ENCODE results near the gene OBSCN. TPM values are rescaled to one million over a fixed set of nuclear protein-coding genes. Genes with fewer than 3 reads are reported as not detected.

Gene OBSCN
- total and polyA plus RNA-seq, 2 of the 13 experiments (the other 11 are each of a cell fraction or from before 2014, with no cell fraction given): 0.20 TPM

DNA sequence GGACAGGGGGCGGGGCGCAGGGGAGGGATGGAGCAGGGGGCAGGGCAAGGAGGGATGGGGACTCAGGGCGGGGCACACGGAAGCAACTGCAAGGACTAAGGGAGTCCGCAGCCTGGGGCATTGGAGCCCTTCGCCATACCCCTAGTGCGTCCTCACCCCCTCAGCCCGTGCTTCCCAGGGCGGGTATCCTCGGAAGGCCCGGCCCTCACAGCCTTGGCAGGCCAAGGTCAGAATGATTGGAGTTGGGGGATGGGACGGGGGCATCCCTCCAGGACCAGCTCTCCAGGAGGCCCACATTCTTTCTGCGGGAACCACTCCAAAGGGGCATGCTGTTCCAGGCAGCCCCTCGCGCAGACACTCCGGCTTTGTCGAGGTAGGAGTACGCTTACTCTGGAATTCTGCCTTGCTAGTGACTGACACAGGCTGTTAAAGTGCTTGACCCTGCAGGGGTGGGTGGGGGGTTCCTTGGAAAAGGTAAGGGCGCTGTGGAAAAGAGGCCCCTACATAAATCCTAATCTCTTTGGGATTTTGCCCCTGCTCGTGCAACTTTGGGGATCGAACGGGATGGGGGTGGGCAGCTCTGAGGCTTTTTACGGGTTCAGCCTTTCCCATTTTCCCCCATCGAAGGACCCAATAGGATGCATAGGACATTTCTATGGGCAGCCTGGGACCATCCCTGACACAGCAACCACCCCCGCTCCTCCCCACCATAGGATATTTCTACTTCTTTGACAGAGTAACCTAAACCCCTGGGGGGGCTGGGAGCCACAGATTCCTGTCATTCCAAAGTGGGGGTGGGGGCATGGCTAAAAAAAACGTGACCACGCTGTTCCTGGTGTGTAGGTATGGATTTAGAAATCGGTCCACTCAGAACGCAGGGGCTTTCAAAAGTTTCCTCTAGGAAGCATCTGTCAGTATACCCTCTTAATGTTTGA, 199.5 kb downstream of the OBSCN start (continued):
- TF ChIP-seq ZFX (CRISPR knock-in tag; IDR thresholded peaks at IDR 0.05; ENCODE audit: low read depth): peak; percentile 9; the same call in 1 of the 2 replicates
- TF ChIP-seq NFKB2 (CRISPR knock-in tag; IDR thresholded peaks at IDR 0.05; ENCODE audit: borderline replicate concordance): 0 out of 2 replicates have a peak, but pooled peaks have one; percentile 15
- peak; percentile 55 for TF ChIP-seq TEAD3 (CRISPR knock-in tag; optimal IDR thresholded peaks at IDR 0.05; ENCODE audit: borderline replicate concordance)
- peak; percentile 63; the same call in 1 of the 2 replicates for TF ChIP-seq ZNF891 (CRISPR knock-in tag; IDR thresholded peaks at IDR 0.05)

GRCh38 chr1:228408041-228408868, 200.4 kb downstream of the OBSCN start:
- Histone ChIP-seq H3K79me2 (ENCODE audit: insufficient read depth, low read length) (peaks cover 26% of the 10 kb centered on the region), H3K9me3 (ENCODE audit: low read length) (no peaks in the 10 kb centered on the region), H3K36me3 (replicated peaks in 1 of 2; ENCODE audit: control insufficient read depth in 1 of 2, insufficient read depth in 2 of 2, low read length in 2 of 2) (peaks cover 0 to 1% of the 10 kb centered on the region in 2 experiments; a peak in 1 of 5 replicates), H3K4me1 (ENCODE audit: insufficient read depth, low read length) (peaks cover 62% of the 10 kb centered on the region), H3K4me3 (replicated peaks in 1 of 3; ENCODE audit: insufficient read depth in 1 of 3, low read depth in 2 of 3, low read length in 3 of 3) (no peak overlapping the region), H3K9ac (ENCODE audit: insufficient read depth, low read depth, low read length) (no peak overlapping the region), H3K27me3 (ENCODE audit: control insufficient read depth in 1 of 2, insufficient read depth in 2 of 2, low read length in 2 of 2) (no peaks in the 10 kb centered on the region; a peak in 1 of 5 replicates), H3K4me2 (ENCODE audit: low read depth, low read length) (peak overlapping the region; percentile 94; the same call in 1 of the 2 replicates), H3K27ac (ENCODE audit: extremely low read length, insufficient read depth, low read length) (no peak overlapping the region), H4K20me1 (ENCODE audit: insufficient read depth, low read length) (peaks cover 20% of the 10 kb centered on the region), H2AFZ (ENCODE audit: low read length) (no peak overlapping the region)
- FAIRE-seq (no peak), ATAC-seq (no peak), DNase-seq (ENCODE audit: low spot score) (no peak)
- ChIA-PET CTCF (ENCODE audit: low intra/inter-chr PET ratio, low total read pairs) (no interaction called here), POLR2A (no interaction called here)
- no TSS peak for BruUV-seq (replicated peaks)
- intact Hi-C loops (cut with micrococcal nuclease; ENCODE audit: unreplicated experiment) (loop anchor here (5.0 kb wide), 1 partner anchor 79 kb away; the partner anchor contains the start of gene RNF187), in situ Hi-C loops (cut with HindIII; ENCODE audit: extremely low pct_ligation_motif_present, low pct_unique_long_range_greater_than_20kb) (no loop called here)
- TF ChIP-seq, protein P1, sequence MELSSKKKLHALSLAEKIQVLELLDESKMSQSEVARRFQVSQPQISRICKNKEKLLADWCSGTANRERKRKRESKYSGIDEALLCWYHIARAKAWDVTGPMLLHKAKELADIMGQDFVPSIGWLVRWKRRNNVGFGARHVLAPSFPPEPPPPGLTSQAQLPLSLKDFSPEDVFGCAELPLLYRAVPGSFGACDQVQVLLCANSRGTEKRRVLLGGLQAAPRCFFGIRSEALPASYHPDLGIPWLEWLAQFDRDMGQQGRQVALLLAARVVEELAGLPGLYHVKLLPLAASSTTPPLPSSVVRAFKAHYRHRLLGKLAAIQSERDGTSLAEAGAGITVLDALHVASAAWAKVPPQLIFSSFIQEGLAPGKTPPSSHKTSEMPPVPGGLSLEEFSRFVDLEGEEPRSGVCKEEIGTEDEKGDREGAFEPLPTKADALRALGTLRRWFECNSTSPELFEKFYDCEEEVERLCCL (CRISPR knock-in tag; IDR thresholded peaks at IDR 0.05; ENCODE audit: borderline replicate concordance): no peak
- TF ChIP-seq SALL2 (CRISPR knock-in tag; IDR thresholded peaks at IDR 0.05) (no peak), NRL (CRISPR knock-in tag; IDR thresholded peaks at IDR 0.05; ENCODE audit: borderline replicate concordance) (no peak), ZNF747 (CRISPR knock-in tag; IDR thresholded peaks at IDR 0.05; ENCODE audit: borderline replicate concordance) (no peak), SOX5 (CRISPR knock-in tag; IDR thresholded peaks at IDR 0.05; ENCODE audit: borderline replicate concordance) (no peak)
- WGBS (ENCODE audit: low lambda C conversion rate): 98% methylated on average over 16 of the region's 27 CpGs
